ENCODE data around the gene SLC6A11.

The SLC6A11 gene

DNA sequence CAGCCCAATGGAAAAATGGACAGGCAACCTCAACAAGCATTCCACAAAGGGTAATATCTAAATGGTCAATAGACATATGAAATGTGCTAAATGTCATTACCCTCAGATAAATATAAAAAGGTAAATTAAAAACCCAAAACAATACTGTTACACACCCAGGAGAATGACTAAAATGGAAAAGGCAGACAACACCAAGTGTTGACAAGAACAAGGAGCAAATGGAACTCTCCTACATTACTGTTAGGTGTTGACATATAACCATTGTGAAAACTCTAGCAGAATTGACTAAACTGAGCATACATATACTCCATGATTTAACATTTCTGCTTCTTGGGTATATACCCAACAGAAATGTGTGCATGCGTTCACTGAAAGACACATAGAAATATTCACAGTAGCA, 25.3 kb upstream of the SLC6A11 start:
- no peak for DNase-seq (ENCODE audit: low read depth)

DNA sequence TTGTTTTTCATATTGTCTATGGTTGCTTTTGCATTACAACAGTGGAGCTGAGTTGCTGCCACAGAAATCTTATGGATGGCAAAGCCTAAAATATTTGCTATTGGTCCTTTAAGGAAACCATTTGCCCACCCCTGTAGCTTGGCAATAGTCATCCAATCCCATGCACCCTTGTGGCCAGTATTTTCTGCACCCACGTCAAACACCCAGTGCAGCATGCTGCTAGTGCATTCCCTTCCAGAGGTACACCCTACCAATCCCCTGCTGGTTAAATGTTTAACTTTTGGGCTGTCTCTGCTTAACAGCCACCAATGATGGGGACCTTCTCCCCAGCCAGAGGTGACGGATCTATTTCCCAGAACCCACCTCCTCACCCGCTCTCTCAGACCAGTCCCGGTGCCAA, 23.8 kb upstream of the SLC6A11 start:
- no peak for DNase-seq (ENCODE audit: low read depth)

DNA sequence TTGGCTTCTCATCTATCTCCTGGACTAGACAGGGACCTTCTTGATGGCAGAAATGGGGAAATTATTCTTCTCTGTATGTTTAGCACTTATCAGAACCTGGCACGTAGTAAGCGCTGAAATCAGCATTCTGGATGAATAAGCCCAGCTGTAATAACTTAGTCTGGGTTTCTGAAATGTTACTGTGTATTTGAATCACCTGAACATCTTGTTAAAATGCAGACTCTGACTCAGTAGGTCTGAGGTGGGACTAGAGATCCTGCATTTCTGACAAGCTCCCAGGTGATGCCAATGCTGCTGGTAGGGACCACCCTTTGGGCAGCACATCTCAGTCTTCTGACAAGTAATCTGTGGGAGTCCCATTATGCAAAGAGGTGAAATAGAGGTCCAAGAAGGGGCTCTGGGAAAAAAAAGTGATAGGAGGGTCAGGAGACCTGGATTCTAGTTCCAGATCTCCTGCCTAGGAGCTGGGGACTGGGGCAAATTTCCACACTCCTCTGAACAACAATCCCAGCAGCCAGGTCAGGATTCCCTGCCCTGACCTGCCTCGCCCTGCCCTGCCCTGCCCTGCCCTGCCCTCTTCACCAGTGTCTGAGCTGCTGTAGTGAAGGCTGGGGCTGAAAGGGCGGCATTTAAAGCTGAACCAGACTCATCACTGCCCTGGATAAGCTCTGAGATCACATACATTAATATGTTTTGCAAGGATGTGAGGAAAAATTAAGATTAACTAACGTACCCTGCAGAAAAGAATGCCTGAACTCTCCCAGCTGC, 17.2 kb upstream of the SLC6A11 start:
- DNase-seq (ENCODE audit: low read depth) = no peak

DNA sequence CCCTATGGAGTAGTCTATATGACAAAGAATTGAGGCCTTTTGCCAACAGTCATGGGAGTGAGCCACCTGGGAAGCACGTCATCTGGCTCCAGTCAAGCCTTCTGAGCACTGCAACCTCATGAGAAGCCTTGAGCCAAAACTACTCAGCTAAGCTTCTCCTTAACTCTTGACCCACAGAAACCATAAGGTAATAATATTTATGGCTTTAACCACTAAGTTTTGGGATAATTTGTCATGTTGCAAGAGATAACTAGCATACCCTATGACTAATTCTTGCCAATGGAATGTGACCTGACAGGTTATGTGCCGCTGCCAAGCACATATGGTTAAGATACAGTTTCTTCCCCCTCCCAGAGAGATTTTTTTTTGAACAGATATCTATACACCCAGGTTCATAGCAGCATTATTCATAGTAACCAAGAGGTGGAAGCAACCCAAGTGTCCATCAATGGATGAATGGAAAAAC, 11.8 kb upstream of the SLC6A11 start:
- no peak for DNase-seq (ENCODE audit: low read depth)

DNA sequence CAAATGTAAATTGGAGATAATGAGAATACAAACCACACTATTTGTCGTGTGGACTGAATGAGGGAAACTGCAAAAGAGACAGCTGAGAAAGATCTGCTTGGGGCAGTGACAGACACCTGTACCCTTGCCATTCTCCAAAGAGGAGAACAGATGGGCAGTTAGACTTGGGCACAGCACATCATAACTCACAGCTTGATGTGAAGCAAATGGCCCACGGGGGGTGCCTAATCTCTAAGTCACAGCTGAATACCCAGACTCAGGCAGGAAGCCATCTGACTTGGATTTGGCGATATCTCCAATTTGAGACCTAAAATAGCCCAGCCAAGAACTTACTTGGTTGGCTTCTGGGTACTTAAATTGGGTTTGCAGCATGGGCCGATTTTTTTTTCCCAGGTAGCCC, 10.0 kb upstream of the SLC6A11 start:
- no peak for DNase-seq (ENCODE audit: low read depth)

DNA sequence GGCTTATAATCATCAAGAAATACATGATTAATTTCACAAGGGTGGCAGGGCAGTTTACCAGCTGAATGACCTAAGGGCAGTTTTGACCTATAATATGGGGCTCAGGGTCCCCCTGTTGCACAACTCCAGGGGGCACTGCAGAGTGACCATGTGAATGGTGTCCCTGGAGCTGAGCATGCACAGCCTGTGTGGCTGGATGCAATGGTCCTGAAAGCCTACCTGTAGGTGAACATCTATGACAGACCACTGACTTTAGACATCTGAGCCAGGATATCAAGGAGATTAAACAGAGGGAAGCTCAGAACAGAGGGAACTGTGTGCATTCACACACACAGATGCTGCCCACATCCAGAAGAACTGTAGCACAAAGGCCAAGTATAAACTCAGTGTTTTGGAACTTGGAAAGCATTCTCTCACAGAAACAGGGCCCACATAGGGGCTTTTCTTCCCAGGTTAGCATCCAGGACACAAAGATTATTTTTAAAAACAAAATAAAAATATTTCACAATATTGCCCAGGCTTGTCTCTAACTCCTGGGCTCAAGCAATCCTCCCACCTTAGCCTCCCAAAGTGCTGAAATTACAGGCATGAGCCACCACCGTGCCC, 7.8 kb upstream of the SLC6A11 start:
- no peak for DNase-seq (ENCODE audit: low read depth)

DNA sequence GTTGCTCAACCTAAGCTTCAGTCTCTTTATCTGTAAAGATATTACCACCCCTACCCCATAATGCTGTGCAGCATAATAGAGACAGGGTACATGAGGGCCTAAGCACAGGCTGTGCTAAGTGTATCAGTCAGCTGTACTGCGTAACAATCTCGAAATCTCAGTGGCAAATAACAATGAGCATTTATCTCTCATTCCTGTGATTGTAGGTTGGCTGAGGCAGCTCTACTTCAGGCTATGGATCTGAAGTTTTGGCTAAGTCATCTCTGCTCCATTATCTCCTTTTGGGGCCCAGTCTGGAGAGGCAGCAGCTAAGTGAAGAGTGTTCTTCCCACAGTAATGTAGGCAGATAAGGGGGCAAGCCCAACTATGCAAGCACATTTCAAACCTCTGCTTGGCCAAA, 7.1 kb upstream of the SLC6A11 start:
- no peak for DNase-seq (ENCODE audit: low read depth)

DNA sequence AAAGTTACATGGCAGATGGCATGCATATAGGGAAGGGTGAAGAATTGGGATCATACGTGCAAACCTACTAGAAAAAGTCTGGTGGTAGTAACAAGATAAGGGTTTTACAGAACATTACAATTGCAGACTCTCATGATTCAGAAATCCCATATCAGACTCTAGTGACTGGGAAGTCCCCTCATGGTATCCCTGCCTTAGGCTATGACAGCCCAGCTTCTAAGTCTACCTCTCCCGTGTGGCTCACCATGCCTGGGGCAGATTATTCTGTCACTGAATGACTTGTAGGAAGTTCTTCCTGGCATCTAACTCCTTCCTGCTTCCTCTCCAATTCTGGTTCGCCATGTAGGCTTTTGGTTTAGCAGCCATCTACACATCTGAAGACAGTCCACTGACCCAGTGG, 5.7 kb upstream of the SLC6A11 start:
- no peak for DNase-seq (ENCODE audit: low read depth)

DNA sequence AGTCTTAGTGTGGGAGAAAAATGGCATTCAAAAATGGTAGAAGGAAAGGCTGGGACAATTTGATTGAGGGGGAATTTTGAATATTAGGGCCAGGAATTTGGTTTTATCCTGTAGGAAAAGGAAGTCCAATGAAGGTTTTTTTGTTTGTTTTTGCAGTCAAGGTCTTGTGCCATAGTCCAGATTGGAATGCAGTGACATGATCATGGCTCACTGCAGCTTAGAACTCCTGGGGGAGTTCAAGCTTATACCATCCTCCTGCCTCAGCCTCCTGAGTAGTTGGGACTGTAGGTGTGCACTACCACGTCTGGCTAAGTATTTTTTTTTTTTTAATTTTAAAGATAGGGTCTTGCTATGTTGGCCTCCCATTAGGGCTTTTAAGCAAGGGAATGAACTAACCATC, 2.6 kb upstream of the SLC6A11 start:
- no peak for DNase-seq (ENCODE audit: low read depth)

DNA sequence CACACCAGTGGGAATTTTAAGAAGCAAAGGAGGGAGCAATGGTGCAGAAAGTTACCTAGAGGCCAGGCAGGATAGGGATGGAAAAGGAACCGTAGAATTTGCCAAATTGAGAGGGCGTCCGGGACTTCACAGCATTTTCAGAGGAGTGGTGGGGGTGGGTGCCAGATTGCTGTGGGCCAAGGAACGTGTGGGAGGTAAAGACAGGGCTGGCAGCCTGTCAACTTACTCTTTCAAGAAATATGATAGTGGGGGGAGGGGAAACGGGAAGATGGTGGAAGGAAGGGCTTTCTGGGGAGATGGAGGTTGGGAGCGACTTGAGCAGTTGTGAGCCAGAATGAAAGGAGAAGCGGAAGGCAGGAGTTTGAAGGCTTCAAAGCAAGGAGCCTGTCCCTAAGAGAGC, 1.4 kb upstream of the SLC6A11 start:
- no peak for DNase-seq (ENCODE audit: low read depth)

DNA sequence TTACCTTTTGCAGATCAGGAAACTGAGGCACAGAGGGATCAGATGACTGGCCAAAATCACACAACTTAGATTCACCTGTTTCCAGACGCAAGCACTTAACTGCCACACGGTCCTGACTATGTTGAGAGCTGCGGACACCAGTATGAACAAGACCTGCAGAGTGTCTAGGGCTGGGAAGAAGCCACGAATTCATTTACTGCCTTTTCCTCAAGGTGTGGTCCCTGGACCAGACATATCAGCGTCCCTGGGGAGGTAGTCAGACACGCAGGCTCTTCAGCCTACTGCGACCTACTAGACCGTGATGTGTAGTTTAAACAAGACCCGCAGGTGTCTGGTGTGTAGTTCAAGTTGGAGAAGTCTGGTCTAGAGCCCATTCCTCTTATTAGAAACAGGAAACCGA, 541 bp upstream of the SLC6A11 start:
- DNase-seq (ENCODE audit: low read depth) = no peak

DNA sequence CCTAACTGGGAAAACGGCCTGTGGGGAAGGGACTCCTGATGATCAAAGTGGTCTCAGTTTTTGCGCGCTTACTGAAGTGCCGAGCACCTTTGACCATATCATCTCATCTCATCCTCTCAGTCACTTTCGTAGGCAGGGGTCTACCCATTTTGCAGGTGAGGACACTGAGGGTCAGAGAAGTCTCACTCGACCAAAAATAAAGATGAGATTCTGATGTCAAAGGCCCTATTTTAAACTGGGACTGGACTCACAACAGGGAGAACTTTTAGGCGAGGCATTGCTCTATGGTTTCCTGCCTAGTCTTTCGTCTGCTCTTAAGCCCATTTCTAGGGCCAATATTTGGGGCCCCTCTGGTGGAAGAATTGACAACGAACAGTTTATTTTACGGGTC, 830 bp downstream of the SLC6A11 start:
- DNase-seq (ENCODE audit: low read depth) = no peak

DNA sequence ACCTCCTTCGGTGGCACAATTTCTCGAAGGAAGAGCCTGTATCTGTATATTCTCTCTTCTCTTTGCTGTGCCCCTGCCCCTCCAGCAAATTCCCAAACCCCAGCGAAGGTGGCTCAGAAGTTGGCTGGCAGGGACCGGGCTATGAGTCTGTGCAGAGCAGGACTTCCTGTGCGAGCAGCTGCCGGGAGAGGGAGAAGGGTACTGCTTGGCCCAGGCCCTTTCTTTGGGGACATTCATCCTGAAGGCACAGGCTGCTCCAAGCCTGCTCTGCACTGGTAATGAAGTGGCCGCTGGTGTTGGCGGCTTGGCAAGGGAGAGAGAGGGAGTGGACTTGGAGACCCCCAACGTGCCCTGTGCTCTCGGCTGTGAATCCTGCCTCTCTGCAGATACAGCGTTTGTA, 1.5 kb downstream of the SLC6A11 start:
- DNase-seq (ENCODE audit: low read depth) = no peak

DNA sequence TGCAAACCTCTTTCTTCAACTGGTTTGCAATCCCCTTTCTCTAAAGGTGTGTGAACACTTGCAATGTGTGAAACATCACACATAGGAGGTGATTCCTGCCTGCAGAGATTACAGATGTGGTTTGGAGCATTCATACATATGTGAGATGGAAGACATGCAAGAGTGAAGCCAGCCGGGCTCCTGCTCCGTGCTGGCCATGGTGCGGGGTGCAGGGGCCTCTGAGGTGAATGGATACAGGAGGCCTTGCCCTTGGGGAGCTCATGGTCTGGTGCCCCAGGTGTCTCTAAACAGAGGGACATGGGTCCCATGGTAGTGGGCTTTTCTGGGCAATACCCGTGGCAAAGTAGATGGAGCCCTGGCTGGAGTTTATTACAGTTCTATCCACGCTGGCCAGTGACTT, 6.0 kb downstream of the SLC6A11 start:
- no peak for DNase-seq (ENCODE audit: low read depth)

DNA sequence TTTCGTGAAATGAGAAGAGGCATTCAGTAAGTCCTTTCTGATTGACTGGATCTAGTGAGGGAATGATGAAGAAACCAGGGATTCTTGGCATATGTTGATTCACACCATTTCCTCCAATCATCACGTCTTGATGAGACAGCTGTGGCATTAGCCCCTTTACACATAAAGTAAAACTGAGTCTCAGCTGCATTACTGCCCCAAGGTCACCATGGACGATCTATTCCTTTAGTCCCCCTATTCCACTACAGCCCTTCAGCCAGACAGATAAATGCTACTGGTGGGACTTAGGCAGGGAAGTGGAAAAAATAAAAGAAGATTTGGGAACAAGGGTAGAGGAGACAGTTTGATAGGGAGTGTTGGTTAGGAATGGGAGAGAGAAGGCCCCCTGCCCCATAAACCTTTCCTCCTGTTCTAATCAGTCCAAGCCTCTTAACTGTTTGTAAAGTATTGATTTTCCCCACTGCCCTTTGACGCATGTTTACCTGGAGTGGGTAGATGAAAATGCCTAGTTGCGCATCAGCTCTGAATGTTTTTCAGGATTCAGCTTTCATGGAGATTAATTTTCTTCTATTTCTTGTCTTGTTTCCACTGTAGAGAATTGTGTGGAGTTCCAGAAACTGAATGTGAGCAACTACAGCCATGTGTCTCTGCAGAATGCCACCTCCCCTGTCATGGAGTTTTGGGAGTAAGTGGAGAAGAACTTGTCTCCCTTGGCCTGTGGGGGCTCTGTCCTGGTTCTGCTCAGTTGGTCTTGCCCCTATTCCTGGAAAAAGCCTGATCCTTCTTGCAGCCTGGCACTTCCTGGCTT, 6.9 kb downstream of the SLC6A11 start:
- DNase-seq (ENCODE audit: low read depth) = no peak

DNA sequence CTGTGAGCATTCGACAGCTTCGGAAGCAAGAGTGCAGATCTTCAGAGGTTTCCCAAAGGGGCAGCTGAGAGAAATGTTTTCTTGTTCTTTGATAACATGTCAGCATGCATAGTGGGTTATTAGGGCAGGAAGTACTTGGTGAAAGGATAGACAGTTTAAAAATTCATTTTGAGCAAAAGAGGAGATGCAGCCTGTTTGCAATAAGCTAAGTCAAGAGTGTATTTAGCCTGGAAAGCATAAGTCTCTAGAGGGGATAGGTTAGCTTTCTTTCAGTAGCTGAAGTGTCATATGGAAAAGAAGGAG, 7.4 kb downstream of the SLC6A11 start:
- no peak for DNase-seq (ENCODE audit: low read depth)

DNA sequence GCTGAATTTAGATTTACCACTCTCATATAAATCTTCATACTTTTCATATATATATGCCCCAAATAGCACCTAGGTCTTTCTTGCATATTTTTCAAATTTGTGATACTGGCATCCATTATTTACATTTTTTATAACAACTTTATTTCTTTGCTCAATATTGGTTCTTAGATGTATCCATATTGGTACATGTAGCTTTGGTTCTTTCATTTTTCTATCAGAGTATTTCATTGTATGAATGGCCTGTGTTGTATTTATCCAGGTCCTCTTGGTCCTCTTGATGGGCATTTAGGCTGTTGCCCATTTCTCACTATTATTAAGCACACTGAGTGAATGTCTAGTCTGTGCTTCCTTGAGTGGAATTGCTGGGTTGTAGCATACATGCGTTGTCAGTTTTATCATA, 8.4 kb downstream of the SLC6A11 start:
- DNase-seq (ENCODE audit: low read depth) = no peak

DNA sequence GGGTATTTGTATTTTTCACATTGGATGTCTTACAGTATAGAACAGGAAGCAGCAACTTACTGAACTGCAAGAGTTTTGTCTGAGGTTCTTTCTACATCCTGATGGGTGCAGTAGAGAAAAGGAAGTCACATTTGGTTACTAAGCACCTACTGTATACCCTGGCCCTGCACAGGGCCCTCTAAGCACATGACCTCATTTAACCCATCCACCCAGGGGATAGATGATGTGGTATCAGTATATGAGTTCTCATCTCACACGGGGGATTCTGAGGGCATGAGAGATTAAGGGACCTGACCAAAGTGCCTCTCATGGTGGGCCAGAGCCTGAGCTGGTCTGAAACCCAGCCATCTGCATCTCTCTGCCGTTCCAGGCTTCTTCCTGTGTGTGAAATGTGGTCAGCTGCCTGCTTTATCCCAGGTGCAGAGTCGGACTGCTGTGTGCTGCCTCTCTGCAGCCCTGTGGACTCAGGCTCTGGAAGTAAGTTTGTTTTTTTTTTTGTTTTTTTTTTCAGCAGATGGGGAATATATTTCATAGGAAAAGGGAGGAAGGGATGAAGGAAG, 17.9 kb downstream of the SLC6A11 start:
- no peak for DNase-seq (ENCODE audit: low read depth)

DNA sequence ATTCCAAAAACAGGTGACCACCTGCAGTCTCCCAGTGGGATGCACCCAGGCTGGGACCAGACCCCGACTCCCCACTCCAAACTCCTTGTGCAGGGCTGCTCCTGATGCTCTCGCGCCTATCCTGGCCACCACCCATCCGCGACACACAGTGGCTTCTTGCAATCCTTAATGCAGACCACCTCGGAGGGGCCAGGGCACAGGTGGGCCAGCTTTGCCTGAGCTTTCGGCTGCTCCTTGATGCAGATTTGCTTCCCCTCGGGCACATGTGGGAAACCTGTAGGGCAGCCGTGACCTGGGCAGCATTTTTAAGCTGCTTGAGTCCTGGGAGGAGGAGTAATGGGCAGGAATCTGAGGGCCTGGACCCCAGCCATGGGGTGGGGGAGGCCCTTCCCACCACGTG, 18.9 kb downstream of the SLC6A11 start:
- DNase-seq (ENCODE audit: low read depth) = no peak

DNA sequence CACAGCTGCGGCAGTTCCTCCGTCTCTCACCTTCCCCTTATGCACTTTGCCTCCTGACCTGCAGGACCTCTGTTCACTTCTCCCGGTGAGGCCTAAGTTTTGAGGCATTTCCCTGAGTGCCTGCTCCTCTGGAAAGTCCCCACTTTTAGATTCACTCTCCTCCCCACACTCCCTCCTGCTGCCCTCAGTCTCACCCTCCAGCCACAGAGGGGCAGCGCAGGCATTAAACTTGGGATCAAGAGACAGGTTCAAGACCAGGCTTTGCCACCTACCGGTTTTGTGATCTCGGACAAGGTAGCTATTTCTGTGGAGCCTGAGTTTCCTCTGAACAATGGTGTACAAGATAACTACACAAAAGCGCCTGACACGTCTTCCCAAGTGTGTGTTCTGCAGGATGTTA, 19.4 kb downstream of the SLC6A11 start:
- no peak for DNase-seq (ENCODE audit: low read depth)

DNA sequence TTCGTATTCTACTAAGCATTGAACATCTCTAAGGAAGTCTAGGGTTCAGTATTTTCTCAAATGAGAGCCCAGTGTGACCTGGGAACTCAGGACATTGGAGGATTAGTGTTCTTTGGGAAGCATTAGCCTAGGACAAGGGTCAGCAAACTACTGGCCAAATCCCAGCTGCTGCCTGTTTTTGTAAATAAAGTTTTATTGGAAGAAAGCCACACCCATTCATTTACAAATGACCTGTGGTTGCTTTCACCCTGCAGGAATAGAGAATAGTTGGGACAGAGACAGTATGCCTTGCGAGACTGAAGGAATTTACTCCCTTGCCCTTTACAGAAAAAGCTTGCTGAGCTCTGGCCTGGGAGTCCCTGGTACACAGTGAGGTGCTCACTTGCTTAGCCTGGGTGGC, 20.6 kb downstream of the SLC6A11 start:
- DNase-seq (ENCODE audit: low read depth) = no peak

DNA sequence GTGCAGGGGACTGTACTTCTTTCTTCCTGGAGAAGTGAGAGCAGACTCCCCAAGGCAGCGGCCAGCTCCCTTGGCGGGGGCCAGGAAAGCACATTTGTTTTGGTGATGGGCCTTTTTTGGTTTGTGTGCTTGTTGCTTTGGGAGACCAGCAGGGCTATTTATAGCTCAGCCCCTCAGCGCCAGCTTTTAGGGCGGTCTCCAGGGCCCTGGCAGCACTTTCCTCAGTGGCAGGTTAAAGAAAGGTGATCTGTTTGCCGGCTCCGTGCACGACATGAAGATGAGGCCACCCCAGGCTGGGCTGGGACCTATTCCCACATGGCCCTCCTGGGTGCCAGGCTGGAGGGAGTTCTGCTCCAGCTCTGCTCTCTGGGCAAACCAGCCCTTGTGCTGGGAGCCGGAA, 21.8 kb downstream of the SLC6A11 start:
- no peak for DNase-seq (ENCODE audit: low read depth)

DNA sequence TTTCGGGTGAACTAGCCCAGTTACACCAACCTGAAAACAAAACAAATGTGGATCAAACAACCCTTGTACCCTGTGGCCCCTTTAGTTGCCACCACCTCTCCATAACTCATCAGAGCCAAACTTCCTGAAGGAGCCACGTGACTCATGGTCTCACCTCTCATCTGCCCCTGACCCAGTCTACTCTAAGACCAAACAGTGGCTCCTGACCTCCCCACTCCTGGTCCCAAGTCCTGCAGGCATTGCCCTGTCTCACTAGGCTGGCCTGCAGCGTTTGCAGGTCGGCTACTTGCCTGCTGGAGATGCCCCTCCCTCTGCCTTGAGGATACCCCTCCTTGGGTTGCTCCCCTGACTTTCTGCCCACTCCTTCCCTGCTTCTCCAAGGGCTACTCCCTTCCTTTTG, 23.1 kb downstream of the SLC6A11 start:
- DNase-seq (ENCODE audit: low read depth) = no peak

Data from stimulated activated CD8-positive, alpha-beta memory T cell treated with anti-CD3 and anti-CD28 coated beads, Interleukin-15, amount 100 ng/mL, for 24 hours (primary cell).